IMR-90 (cell line): ENCODE measurements around the gene ETNK1. TPM values are rescaled to one million over a fixed set of nuclear protein-coding genes. Genes with fewer than 3 reads are reported as not detected.

Source experiments
- ATAC-seq: fragments of 200-7000 bp; cut with Tn5 transposase; 2 replicates; pipeline ENCODE4 v1.9.1; 2020; ENCODE audit warnings: low read depth, mild to moderate bottlenecking, moderate library complexity
- BruUV-seq: library from RNA; stranded (reverse); fragments of 400-500 nt; replicated peaks from 2 replicates; lab custom pipeline; 2021; lab: Mats Ljungman, UMichigan
- CTCF ChIA-PET: fragments of 300-600 bp; formaldehyde crosslinking; extraction: SDS; loops from one replicate; lab custom pipeline; 2021; ENCODE audit warnings: antibody characterized with exemption; lab: Yijun Ruan, JAX
- POLR2A ChIA-PET: fragments of 300-600 bp; sonication (Branson Sonifier 250); formaldehyde crosslinking; loops from one replicate; lab custom pipeline; 2022; ENCODE audit warnings: antibody characterized with exemption; ENCODE audit not compliant: unreplicated experiment; lab: Charles Lee
- DNase-seq: peaks from one replicate; pipeline ENCODE4 v3.0.0; 2013
- H2AFZ ChIP-seq: replicated peaks from 2 replicates; pipeline ENCODE3; 2013; ENCODE audit warnings: low read length, mild to moderate bottlenecking; ENCODE audit not compliant: poor library complexity
- H2AK5ac ChIP-seq: 2 replicates; pipeline ENCODE4 v1.6.1; 2013; ENCODE audit warnings: low read depth, low read length, inconsistent platforms
- H2AK9ac ChIP-seq: replicated peaks from 2 replicates; pipeline ENCODE3; 2013; ENCODE audit warnings: mild to moderate bottlenecking, low read depth, low read length, moderate library complexity; ENCODE audit not compliant: poor library complexity
- H2BK120ac ChIP-seq: 2 replicates; pipeline ENCODE4 v1.6.1; 2013; ENCODE audit warnings: low read depth, low read length, inconsistent platforms
- H2BK15ac ChIP-seq: 3 replicates; pipeline ENCODE4 v1.6.1; 2013; ENCODE audit warnings: low read depth, low read length, inconsistent platforms
- H2BK20ac ChIP-seq: 2 replicates; pipeline ENCODE4 v1.6.1; 2013; ENCODE audit warnings: low read depth, mild to moderate bottlenecking, inconsistent platforms, low read length, moderate library complexity
- H2BK5ac ChIP-seq: 2 replicates; pipeline ENCODE4 v1.6.1; 2013; ENCODE audit warnings: mild to moderate bottlenecking, low read depth, low read length, inconsistent platforms; ENCODE audit not compliant: poor library complexity, severe bottlenecking
- H3K14ac ChIP-seq: replicated peaks from 2 replicates; pipeline ENCODE4 v1.6.1; 2013; ENCODE audit warnings: low read depth, low read length, inconsistent platforms
- H3K18ac ChIP-seq: 2 replicates; pipeline ENCODE4 v1.6.1; 2013; ENCODE audit warnings: low read depth, low read length, control low read depth
- H3K23ac ChIP-seq: 2 replicates; pipeline ENCODE4 v1.6.1; 2013; ENCODE audit warnings: low read depth, low read length, inconsistent platforms
- H3K27ac ChIP-seq: 2 replicates; pipeline ENCODE4 v1.5.1; 2013; ENCODE audit warnings: mild to moderate bottlenecking, control low read depth, low read length; ENCODE audit not compliant: insufficient read depth
- H3K27me3 ChIP-seq: 2 replicates; pipeline ENCODE4 v1.6.1; 2013; ENCODE audit warnings: low read length; ENCODE audit not compliant: control insufficient read depth, insufficient read depth
- H3K36me3 ChIP-seq: 2 replicates; pipeline ENCODE4 v1.6.1; 2013; ENCODE audit warnings: low read length, mixed read lengths; ENCODE audit not compliant: control insufficient read depth, insufficient read depth
- H3K4ac ChIP-seq: 2 replicates; pipeline ENCODE4 v1.6.1; 2013; ENCODE audit warnings: low read depth, low read length, inconsistent platforms
- H3K4me1 ChIP-seq: 2 replicates; pipeline ENCODE4 v1.6.1; 2013; ENCODE audit warnings: low read length, mixed read lengths; ENCODE audit not compliant: control insufficient read depth, insufficient read depth
- H3K4me2 ChIP-seq: 2 replicates; pipeline ENCODE4 v1.6.1; 2013; ENCODE audit warnings: low read depth, mild to moderate bottlenecking, control low read depth, low read length, moderate library complexity
- H3K4me3 ChIP-seq: 2 replicates; pipeline ENCODE4 v1.5.1; 2013; ENCODE audit warnings: low read depth, mild to moderate bottlenecking, control low read depth, low read length, moderate library complexity; ENCODE audit not compliant: insufficient read depth
- H3K56ac ChIP-seq: 2 replicates; pipeline ENCODE4 v1.6.1; 2013; ENCODE audit warnings: low read length, inconsistent platforms; ENCODE audit not compliant: insufficient read depth; ENCODE audit errors: extremely low read depth
- H3K79me1 ChIP-seq, 2 experiments: 2 replicates each; pipeline ENCODE4 v1.6.1; 2013; ENCODE audit warnings: low read length in 2 of 2, inconsistent platforms in 1 of 2, low read depth in 1 of 2
- H3K9ac ChIP-seq: 2 replicates; pipeline ENCODE4 v1.6.1; 2013; ENCODE audit warnings: low read depth, low read length, control low read depth
- H3K9me1 ChIP-seq: 2 replicates; pipeline ENCODE4 v1.6.1; 2013; ENCODE audit warnings: low read length, inconsistent platforms; ENCODE audit not compliant: insufficient read depth
- H3K9me3 ChIP-seq: 2 replicates; pipeline ENCODE4 v1.6.1; 2013; ENCODE audit warnings: low read length; ENCODE audit not compliant: control insufficient read depth, insufficient read depth
- H4K20me1 ChIP-seq: 2 replicates; pipeline ENCODE4 v1.6.1; 2013; ENCODE audit warnings: low read length, inconsistent platforms; ENCODE audit not compliant: insufficient read depth
- H4K5ac ChIP-seq: 2 replicates; pipeline ENCODE4 v1.6.1; 2013; ENCODE audit warnings: mild to moderate bottlenecking, low read depth, low read length, control low read depth
- H4K8ac ChIP-seq, 2 experiments: 2 replicates each; pipeline ENCODE4 v1.6.1; 2013; ENCODE audit warnings: low read depth in 2 of 2, low read length in 2 of 2, control low read depth in 1 of 2, inconsistent platforms in 1 of 2
- H4K91ac ChIP-seq: 2 replicates; pipeline ENCODE4 v1.6.1; 2013; ENCODE audit warnings: low read depth, low read length, inconsistent platforms; ENCODE audit not compliant: insufficient read depth
- CEBPB ChIP-seq: IDR thresholded peaks from 2 replicates; pipeline ENCODE4 v1.6.1; 2012; ENCODE audit warnings: low read depth, low read length, improper control_type of control experiment
- ELK1 ChIP-seq: fragments of 150-350 bp; IDR thresholded peaks from 2 replicates; pipeline ENCODE4 v1.6.1; 2016; ENCODE audit warnings: low read depth, mild to moderate bottlenecking, low read length, moderate library complexity, borderline replicate concordance
- FOS ChIP-seq: fragments of 150-350 bp; IDR thresholded peaks from 2 replicates; pipeline ENCODE4 v1.6.1; 2016; ENCODE audit warnings: low read depth, low read length
- MAZ ChIP-seq: IDR thresholded peaks from 2 replicates; pipeline ENCODE4 v1.6.1; 2012; ENCODE audit warnings: low read depth, mild to moderate bottlenecking, low read length, improper control_type of control experiment, moderate library complexity, borderline replicate concordance
- MXI1 ChIP-seq: IDR thresholded peaks from 2 replicates; pipeline ENCODE4 v1.6.1; 2012; ENCODE audit warnings: low read depth, mild to moderate bottlenecking, low read length, moderate library complexity, borderline replicate concordance
- SMC3 ChIP-seq: fragments of 150-350 bp; IDR thresholded peaks from 2 replicates; pipeline ENCODE4 v1.6.1; 2016; ENCODE audit warnings: low read depth, mild to moderate bottlenecking, antibody characterized with exemption, low read length, moderate library complexity
- USF2 ChIP-seq: fragments of 150-350 bp; IDR thresholded peaks from 2 replicates; pipeline ENCODE4 v1.6.1; 2017; ENCODE audit warnings: mild to moderate bottlenecking, antibody characterized with exemption, low read length, low read depth
- WGBS, 2 experiments: methylation state at CpG; one replicate each; pipeline versions ENCODE4 v1.1.5 to v1.1.7; 2013; ENCODE audit warnings: missing lambda C conversion rate in 2 of 2; ENCODE audit not compliant: insufficient read length in 1 of 2; ENCODE audit errors: extremely low coverage in 2 of 2; 5-methylcytosine and 5-hydroxymethylcytosine counted together
- dilution Hi-C: fragments of 300-500 bp; cut with HindIII; formaldehyde crosslinking; loops from one replicate; pipeline ENCODE4 v1.14.3; 2018; ENCODE audit warnings: low sequenced_read_pairs; ENCODE audit not compliant: unreplicated experiment
- in situ Hi-C: fragments of 300-500 bp; cut with MboI; formaldehyde crosslinking; loops from 3 replicates; pipeline ENCODE4 v1.14.3; 2019; ENCODE audit warnings: low sequenced_read_pairs, inconsistent platforms, mixed read lengths
- intact Hi-C: fragments of 100-400 bp; cut with micrococcal nuclease; formaldehyde crosslinking; loops from 2 replicates; pipeline ENCODE4 v1.10.0; 2022
- polyA plus RNA-seq, 3 experiments: library from polyadenylated mRNA; depleted of rRNA; stranded (reverse); fragments of >200 nt; gene quantifications; 2 replicates each; pipeline ENCODE4 v1.2.3, GENCODE V29; 2012; ENCODE audit warnings: low replicate concordance in 1 of 3
- total RNA-seq: library from RNA; depleted of rRNA; stranded (reverse); fragments of >200 nt; gene quantifications from 2 replicates; pipeline ENCODE4 v1.2.3, GENCODE V29; 2012

Gene ETNK1
- total and polyA plus RNA-seq, 2 of the 4 experiments (the other 2 are of a cell fraction) = 12.8 to 33.3 TPM

DNA sequence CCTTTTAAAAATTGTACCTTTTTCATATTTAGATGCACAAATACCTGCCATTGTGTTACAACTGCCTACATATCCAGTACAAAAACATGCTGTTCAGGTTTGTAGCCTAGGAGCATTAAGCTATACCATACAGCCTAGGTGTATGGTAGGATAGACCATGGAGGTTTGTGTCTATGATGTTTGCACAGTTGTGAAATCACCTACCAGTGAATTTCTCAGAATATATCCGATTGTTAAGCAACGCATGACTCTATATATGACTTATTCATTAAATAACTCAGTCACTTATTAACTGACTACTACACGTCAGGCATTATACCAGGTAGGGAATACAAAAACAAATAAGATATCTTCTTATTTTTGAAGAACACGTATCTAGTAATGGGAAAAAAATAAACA lies 26.2 kb upstream of the ETNK1 start:
- no peak overlapping the region for H3K4me3 ChIP-seq
- no peaks in the 10 kb centered on the region for H3K27me3 ChIP-seq
- ATAC-seq (no peak), DNase-seq (no peak)
- intact Hi-C loops (no loop called here), in situ Hi-C loops (no loop called here), dilution Hi-C loops (no loop called here)
- no peak overlapping the region for H3K4me2 ChIP-seq
- H3K14ac ChIP-seq = no peak overlapping the region
- H2BK5ac ChIP-seq = no peak overlapping the region
- no peaks in the 10 kb centered on the region for H3K9me1 ChIP-seq
- H4K20me1 ChIP-seq = no peaks in the 10 kb centered on the region
- H3K9me3 ChIP-seq = no peaks in the 10 kb centered on the region
- no peak overlapping the region for H2AK9ac ChIP-seq
- no peak overlapping the region for H2AFZ ChIP-seq
- no TSS peak for BruUV-seq
- no peak overlapping the region for H3K27ac ChIP-seq
- H4K91ac ChIP-seq = no peak overlapping the region
- no peaks in the 10 kb centered on the region for H3K4me1 ChIP-seq
- no CpG with 5 or more reads among the region's 4 CpGs for WGBS, 2 experiments
- H2AK5ac ChIP-seq = no peak overlapping the region
- H2BK15ac ChIP-seq = no peak overlapping the region
- no peak overlapping the region for H3K23ac ChIP-seq
- no peak overlapping the region for H3K4ac ChIP-seq
- no peak overlapping the region for H3K9ac ChIP-seq
- ChIA-PET CTCF (no interaction called here), POLR2A (interaction anchor here (0.6 kb wide), 1 partner anchor 34 kb away, joined by 5 read pairs; no protein-coding TSS in a partner anchor)
- TF ChIP-seq MAZ (no peak), MXI1 (no peak), CEBPB (no peak), USF2 (no peak), ELK1 (no peak), SMC3 (no peak), FOS (no peak)
- H4K5ac ChIP-seq = no peak overlapping the region
- H4K8ac ChIP-seq = no peak overlapping the region
- no peak overlapping the region for H2BK120ac ChIP-seq
- H2BK20ac ChIP-seq = no peak overlapping the region
- H3K18ac ChIP-seq = no peak overlapping the region
- H3K79me1 ChIP-seq = no peaks in the 10 kb centered on the region
- no peak overlapping the region for H3K56ac ChIP-seq
- no peaks in the 10 kb centered on the region for H3K36me3 ChIP-seq
